Mononuclear cell (primary cell): ENCODE measurements around the gene PLEKHA5. TPM values are rescaled to one million over a fixed set of nuclear protein-coding genes. Genes with fewer than 3 reads are reported as not detected.

Experiments used
- H3K27me3 ChIP-seq: 2 replicates; pipeline ENCODE4 v1.6.0; 2011; ENCODE audit warnings: low read length, control low read depth; ENCODE audit not compliant: insufficient read depth
- H3K4me1 ChIP-seq: 2 replicates; pipeline ENCODE4 v1.5.1; 2011; ENCODE audit warnings: mild to moderate bottlenecking, low read length, control low read depth; ENCODE audit not compliant: insufficient read depth
- H3K4me3 ChIP-seq: 2 replicates; pipeline ENCODE4 v1.5.1; 2011; ENCODE audit warnings: mild to moderate bottlenecking, low read length, moderate library complexity
- H3K9me3 ChIP-seq: 2 replicates; pipeline ENCODE4 v1.5.1; 2011; ENCODE audit warnings: low read depth, mild to moderate bottlenecking, control low read depth, low read length
- total RNA-seq: library from RNA; depleted of rRNA; stranded (reverse); fragments of >200 nt; gene quantifications from one replicate; pipeline ENCODE4 v1.2.3, GENCODE V29; 2012

The PLEKHA5 gene
- total RNA-seq, 1 donor = 4.2 TPM

DNA sequence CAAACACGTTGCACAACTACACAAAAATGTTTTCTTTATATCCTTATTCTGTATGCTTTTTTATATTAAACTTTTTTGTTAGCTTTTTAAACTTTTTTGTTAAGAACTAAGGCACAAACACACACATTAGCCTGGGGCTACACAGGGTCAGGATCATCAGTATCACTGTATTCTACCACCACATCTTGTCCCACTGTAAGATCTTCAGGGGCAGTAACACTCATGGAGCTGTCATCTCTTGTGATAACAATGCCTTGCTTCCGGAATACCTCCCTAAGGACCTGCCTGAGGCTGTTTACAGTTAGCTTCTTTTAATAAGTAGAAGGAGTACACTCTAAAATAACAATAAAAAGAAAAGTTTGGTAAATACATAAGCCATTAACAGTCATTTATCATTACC is 42.2 kb downstream of the PLEKHA5 start:
- no peaks in the 10 kb centered on the region for H3K4me1 ChIP-seq
- no peaks in the 10 kb centered on the region for H3K9me3 ChIP-seq
- no peaks in the 10 kb centered on the region for H3K27me3 ChIP-seq
- no peak overlapping the region for H3K4me3 ChIP-seq

GRCh38 chr12:19177754-19178153 is 48.2 kb downstream of the PLEKHA5 start:
- Histone ChIP-seq H3K27me3 (no peaks in the 10 kb centered on the region), H3K9me3 (no peaks in the 10 kb centered on the region), H3K4me1 (no peaks in the 10 kb centered on the region), H3K4me3 (no peak overlapping the region)

- no peaks in the 10 kb centered on the region for H3K4me1 ChIP-seq
- no peaks in the 10 kb centered on the region for H3K9me3 ChIP-seq
Measured at GRCh38 chr12:19179986-19180385, 50.5 kb downstream of the PLEKHA5 start.

DNA sequence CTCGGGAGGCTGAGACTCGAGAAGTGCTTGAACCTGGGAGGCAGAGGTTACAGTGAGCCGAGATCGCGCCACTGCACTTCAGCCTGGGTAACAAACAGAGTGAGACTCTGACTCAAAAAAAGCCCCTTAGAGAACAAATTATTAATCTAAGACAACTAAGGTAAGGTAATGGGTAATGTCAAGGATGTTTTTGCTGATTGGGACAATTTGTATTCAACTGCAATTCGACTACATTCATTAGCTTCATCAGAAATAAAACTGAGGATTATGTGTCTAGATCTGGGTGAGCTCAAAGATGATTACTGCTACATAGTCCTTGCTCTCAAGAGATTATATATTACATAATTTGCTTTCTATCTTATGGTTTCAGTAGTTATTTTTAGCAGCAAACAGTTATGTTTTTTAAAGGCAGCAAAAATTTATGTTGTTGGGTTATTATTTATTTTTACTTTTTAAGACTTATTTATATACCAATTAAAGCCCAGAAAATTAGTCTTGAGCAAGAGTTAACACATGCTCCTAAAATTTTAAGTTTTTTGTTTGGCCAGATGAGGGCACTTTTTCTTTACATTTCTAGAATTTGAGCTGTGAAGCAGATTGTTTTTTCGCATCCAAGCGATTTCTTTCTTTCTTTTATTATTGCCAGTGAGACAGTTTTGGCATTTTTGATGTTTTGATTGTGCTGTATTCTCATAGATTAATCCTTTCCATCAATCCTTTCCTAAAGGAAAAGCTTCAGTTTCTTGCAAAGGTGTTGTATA is 52.3 kb downstream of the PLEKHA5 start:
- H3K4me3 ChIP-seq = no peak overlapping the region
- H3K4me1 ChIP-seq = no peaks in the 10 kb centered on the region
- H3K27me3 ChIP-seq = no peaks in the 10 kb centered on the region
- no peaks in the 10 kb centered on the region for H3K9me3 ChIP-seq

More at GRCh38 chr12:19179986-19180385, 50.5 kb downstream of the PLEKHA5 start:
- no peak overlapping the region for H3K4me3 ChIP-seq
- no peaks in the 10 kb centered on the region for H3K27me3 ChIP-seq

DNA sequence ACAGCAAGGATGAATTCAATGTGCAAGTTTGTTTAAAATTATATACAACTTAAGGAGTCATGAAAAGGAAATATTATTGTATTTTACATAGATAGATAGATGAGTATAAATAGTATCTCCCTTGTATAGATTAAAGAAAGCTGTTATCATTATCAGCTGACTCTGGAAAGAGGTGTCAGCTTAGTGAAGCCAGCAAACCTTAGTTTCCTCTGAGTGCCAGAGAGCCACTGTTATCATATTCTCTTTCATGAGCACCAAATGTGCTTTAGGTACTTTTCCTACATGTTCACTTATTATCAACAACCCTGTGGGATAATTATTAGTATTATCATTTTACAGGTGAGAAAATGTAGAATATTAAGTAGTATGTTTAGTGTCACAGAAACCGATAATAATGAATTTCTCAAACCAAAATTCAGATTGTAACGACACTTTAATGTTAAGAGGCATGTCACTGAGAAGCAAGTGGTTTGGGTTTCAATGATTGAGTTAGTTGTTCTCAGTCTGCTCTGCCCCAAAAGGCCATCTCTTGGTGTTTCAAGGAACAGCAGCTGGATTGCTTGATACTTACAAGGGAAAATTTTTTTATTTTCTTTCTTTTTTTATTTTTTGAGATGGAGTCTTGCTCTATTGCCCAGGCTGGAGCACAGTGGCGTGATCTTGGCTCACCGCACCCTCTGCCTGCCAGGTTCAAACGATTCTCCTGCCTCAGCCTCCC is 53.7 kb downstream of the PLEKHA5 start:
- no peaks in the 10 kb centered on the region for H3K9me3 ChIP-seq
- no peak overlapping the region for H3K4me3 ChIP-seq
- H3K4me1 ChIP-seq = peaks cover 4% of the 10 kb centered on the region
- H3K27me3 ChIP-seq = no peaks in the 10 kb centered on the region

- H3K4me1 ChIP-seq = peaks cover 15% of the 10 kb centered on the region
- no peaks in the 10 kb centered on the region for H3K27me3 ChIP-seq
- no peaks in the 10 kb centered on the region for H3K9me3 ChIP-seq
- no peak overlapping the region for H3K4me3 ChIP-seq
Measured at GRCh38 chr12:19185262-19185929, 55.9 kb downstream of the PLEKHA5 start.

GRCh38 chr12:19186722-19187661 is 57.5 kb downstream of the PLEKHA5 start:
- Histone ChIP-seq H3K4me1 (peaks cover 27% of the 10 kb centered on the region), H3K4me3 (no peak overlapping the region), H3K9me3 (no peaks in the 10 kb centered on the region), H3K27me3 (no peaks in the 10 kb centered on the region)

- no peaks in the 10 kb centered on the region for H3K27me3 ChIP-seq
- peaks cover 27% of the 10 kb centered on the region for H3K4me1 ChIP-seq
- H3K9me3 ChIP-seq = no peaks in the 10 kb centered on the region
- H3K4me3 ChIP-seq = no peak overlapping the region
Measured at GRCh38 chr12:19189522-19189921, 60.0 kb downstream of the PLEKHA5 start.

DNA sequence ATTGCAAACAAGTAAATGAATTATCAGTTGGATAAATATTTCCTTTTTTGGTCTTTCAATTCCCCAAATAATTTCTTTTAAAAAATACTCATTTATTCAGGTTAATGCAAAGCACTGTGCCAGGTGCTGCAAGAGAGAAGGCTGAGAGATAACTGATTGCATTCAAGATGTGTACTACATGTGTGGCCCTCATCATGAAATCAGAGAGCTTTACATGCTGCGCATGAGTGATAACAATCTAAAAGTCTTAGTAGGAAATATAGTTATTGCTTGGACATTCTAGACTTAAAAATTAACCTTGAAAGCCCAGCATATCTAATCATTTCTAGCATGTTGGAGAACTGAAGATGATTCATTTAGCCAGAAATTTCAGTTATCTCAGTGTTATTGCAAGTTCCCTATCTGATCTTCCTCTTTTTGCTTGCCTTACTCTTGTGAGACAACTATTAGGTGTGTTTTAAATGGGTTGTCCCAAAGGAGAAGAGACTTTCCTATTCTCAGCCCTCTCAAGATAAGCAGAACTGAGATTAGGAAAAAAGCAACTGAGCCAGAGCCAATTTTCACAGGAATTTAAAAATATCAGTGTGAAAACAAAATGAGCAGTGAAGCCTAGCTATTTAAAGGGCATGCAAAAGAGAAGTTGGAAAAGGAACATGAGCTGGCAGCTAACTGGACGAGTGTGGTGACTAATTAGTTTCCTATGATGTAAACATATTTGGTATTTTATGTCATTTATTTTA is 60.9 kb downstream of the PLEKHA5 start:
- Histone ChIP-seq H3K4me3 (no peak overlapping the region), H3K4me1 (peaks cover 27% of the 10 kb centered on the region), H3K27me3 (no peaks in the 10 kb centered on the region), H3K9me3 (no peaks in the 10 kb centered on the region)

DNA sequence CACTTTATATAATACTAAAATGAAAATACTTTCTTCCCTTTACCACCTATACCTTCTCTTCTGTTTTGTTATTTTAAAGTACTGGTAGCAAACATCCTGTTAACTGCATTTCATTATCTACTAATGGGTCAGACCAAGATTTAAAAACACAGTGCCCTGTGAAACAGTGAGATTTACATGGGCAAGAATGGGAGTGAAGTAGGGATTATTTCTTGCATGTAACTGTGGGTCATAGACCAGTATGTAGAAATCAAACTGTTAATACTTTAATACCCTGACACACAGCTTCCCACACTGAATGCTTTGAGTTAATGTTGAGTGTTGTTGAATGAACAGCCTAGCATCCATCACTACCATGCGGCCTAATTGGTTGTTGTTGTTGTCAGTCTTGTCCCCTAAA is 61.6 kb downstream of the PLEKHA5 start:
- Histone ChIP-seq H3K9me3 (no peaks in the 10 kb centered on the region), H3K4me3 (no peak overlapping the region), H3K27me3 (no peaks in the 10 kb centered on the region), H3K4me1 (peaks cover 27% of the 10 kb centered on the region)

- Histone ChIP-seq H3K9me3 (no peaks in the 10 kb centered on the region), H3K27me3 (no peaks in the 10 kb centered on the region), H3K4me1 (peaks cover 27% of the 10 kb centered on the region), H3K4me3 (no peak overlapping the region)
Measured at GRCh38 chr12:19191563-19191962, 62.0 kb downstream of the PLEKHA5 start.

DNA sequence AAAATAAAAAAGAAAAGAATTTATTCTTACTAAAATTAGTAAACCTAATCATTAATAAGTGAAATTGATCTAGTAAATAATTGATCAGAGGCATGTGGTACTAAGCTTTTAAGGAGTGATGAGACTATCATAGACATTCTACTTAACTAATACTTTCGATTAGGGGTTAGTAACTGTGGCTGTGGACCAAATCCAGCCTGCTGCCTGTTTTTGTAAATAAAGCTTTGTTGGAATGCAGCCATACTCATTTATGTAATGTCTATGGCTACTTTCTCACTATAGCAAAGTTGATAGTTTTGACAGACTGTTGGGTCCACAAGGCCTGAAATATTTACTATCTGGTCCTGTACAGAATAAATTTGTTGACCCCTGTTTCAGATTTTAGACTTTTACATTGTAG is 63.2 kb downstream of the PLEKHA5 start:
- H3K4me1 ChIP-seq = peaks cover 23% of the 10 kb centered on the region
- no peaks in the 10 kb centered on the region for H3K27me3 ChIP-seq
- H3K4me3 ChIP-seq = no peak overlapping the region
- no peaks in the 10 kb centered on the region for H3K9me3 ChIP-seq

DNA sequence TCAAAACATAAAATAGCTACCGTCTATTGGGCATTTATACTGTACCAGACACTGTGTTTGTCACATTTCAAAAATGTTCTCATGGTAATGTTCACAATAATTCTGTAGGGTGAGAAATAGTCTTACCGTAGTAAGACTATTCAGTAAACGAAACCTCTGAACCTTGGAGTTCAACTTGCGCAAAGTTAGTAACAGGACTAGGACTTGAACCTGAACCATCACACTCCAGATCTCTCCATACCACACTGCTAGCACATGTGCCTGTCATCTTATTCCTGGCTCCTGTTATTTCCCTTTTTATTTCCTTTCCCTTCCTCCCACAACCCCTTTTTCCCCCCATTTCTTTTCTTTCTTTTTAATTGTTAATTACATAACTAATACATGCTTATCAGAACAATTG is 65.4 kb downstream of the PLEKHA5 start:
- Histone ChIP-seq H3K9me3 (no peaks in the 10 kb centered on the region), H3K4me1 (peaks cover 16% of the 10 kb centered on the region), H3K27me3 (no peaks in the 10 kb centered on the region), H3K4me3 (no peak overlapping the region)
